OCI-LY7 (cell line): ENCODE results near the gene KSR1. TPM values are rescaled to one million over a fixed set of nuclear protein-coding genes. Genes with fewer than 3 reads are reported as not detected.

ENCODE experiments used
- BruUV-seq: library from RNA; stranded (reverse); fragments of 400-500 nt; replicated peaks from 2 replicates; lab custom pipeline; 2021; lab: Mats Ljungman, UMichigan
- CTCF ChIA-PET: fragments of 300-600 bp; sonication (Branson Sonifier 250); formaldehyde crosslinking; loops from one replicate; lab custom pipeline; 2022; ENCODE audit warnings: antibody characterized with exemption; ENCODE audit not compliant: unreplicated experiment; lab: Charles Lee
- POLR2A ChIA-PET: fragments of 300-600 bp; sonication (Branson Sonifier 250); formaldehyde crosslinking; loops from one replicate; lab custom pipeline; 2022; ENCODE audit warnings: antibody characterized with exemption; lab: Charles Lee
- DNase-seq: peaks from one replicate; pipeline ENCODE4 v3.0.0-alpha.2; 2015; ENCODE audit warnings: low spot score
- H2AFZ ChIP-seq: fragments of 200-600 bp; sonication (generic), shearing (Covaris generic); 2 replicates; pipeline ENCODE4 v1.6.1; 2014; ENCODE audit warnings: mild to moderate bottlenecking, antibody characterized with exemption, low read length, moderate library complexity
- H3K27ac ChIP-seq: fragments of 200-600 bp; sonication (generic); 2 replicates; pipeline ENCODE4 v1.5.1; 2014; ENCODE audit warnings: mixed run types, low read depth, mild to moderate bottlenecking, moderate library complexity, low read length, inconsistent platforms; ENCODE audit not compliant: poor library complexity, severe bottlenecking
- H3K36me3 ChIP-seq: fragments of 200-600 bp; sonication (generic); 2 replicates; pipeline ENCODE4 v1.6.1; 2014; ENCODE audit warnings: mild to moderate bottlenecking, antibody characterized with exemption, low read length, moderate library complexity, mixed read lengths; ENCODE audit not compliant: insufficient read depth
- H3K4me1 ChIP-seq: fragments of 200-600 bp; sonication (generic); 2 replicates; pipeline ENCODE4 v1.5.1; 2014; ENCODE audit warnings: mild to moderate bottlenecking, low read length; ENCODE audit not compliant: insufficient read depth, poor library complexity, severe bottlenecking
- H3K4me2 ChIP-seq: fragments of 200-600 bp; sonication (generic); 2 replicates; pipeline ENCODE4 v1.6.1; 2014; ENCODE audit warnings: mild to moderate bottlenecking, low read length
- H3K4me3 ChIP-seq: fragments of 200-600 bp; sonication (generic); 2 replicates; pipeline ENCODE4 v1.5.1; 2014; ENCODE audit warnings: mild to moderate bottlenecking, low read depth, low read length; ENCODE audit not compliant: poor library complexity, severe bottlenecking
- H3K79me2 ChIP-seq: fragments of 200-600 bp; sonication (generic); 2 replicates; pipeline ENCODE4 v1.6.1; 2016; ENCODE audit warnings: low read depth, mild to moderate bottlenecking, low read length, moderate library complexity, mixed read lengths; ENCODE audit not compliant: insufficient read depth
- H3K9me2 ChIP-seq: fragments of 200-600 bp; sonication (generic); 2 replicates; pipeline ENCODE4 v1.6.1; 2016; ENCODE audit warnings: mild to moderate bottlenecking, low read length, mixed read lengths; ENCODE audit not compliant: insufficient read depth
- H3K9me3 ChIP-seq: fragments of 200-600 bp; sonication (generic); 2 replicates; pipeline ENCODE4 v1.6.1; 2014; ENCODE audit warnings: mild to moderate bottlenecking, mixed run types, low read length, mixed read lengths
- H4K20me1 ChIP-seq: fragments of 200-600 bp; sonication (generic); 2 replicates; pipeline ENCODE4 v1.6.1; 2014; ENCODE audit warnings: mild to moderate bottlenecking, antibody characterized with exemption, low read length, moderate library complexity, mixed read lengths; ENCODE audit not compliant: insufficient read depth
- EZH2phosphoT487 ChIP-seq: fragments of 200-600 bp; sonication (generic); IDR thresholded peaks from 2 replicates; pipeline ENCODE4 v1.6.1; 2018; ENCODE audit warnings: low read depth, borderline replicate concordance, mild to moderate bottlenecking, mixed run types, antibody characterized with exemption, low read length, moderate library complexity, mixed read lengths
- intact Hi-C: fragments of 100-400 bp; cut with micrococcal nuclease; formaldehyde crosslinking; loops from one replicate; pipeline ENCODE4 v1.10.0; 2022; ENCODE audit not compliant: unreplicated experiment
- total RNA-seq, 2 experiments: library from RNA; depleted of rRNA in 1 of 2; stranded (reverse); fragments of >200 nt in 1 of 2; shearing (Covaris generic) in 1 of 2; gene quantifications; 2 replicates each; pipeline ENCODE4 v1.2.3, GENCODE V29; 2014 to 2022
- TF ChIP-seq, protein P1 (sequence below): fragments of 200-600 bp; sonication (generic); conservative IDR thresholded peaks from 2 replicates; pipeline ENCODE4 v1.5.1; 2014; ENCODE audit warnings: mild to moderate bottlenecking, antibody characterized with exemption, low read length, moderate library complexity, mixed read lengths

Gene KSR1
- total RNA-seq, 2 experiments from 2014 or later = 2.2 to 4.1 TPM

GRCh38 chr17:27422601-27423000 lies 33.6 kb upstream of the KSR1 start:
- no peaks in the 10 kb centered on the region for H3K36me3 ChIP-seq
- DNase-seq = no peak
- H3K4me3 ChIP-seq = no peak overlapping the region
- no peak overlapping the region for H2AFZ ChIP-seq
- no peaks in the 10 kb centered on the region for H3K9me2 ChIP-seq
- H3K4me2 ChIP-seq = no peak overlapping the region
- no peaks in the 10 kb centered on the region for H3K4me1 ChIP-seq
- POLR2A ChIA-PET = no interaction called here
- H4K20me1 ChIP-seq = no peaks in the 10 kb centered on the region
- no peak overlapping the region for H3K27ac ChIP-seq
- no peaks in the 10 kb centered on the region for H3K79me2 ChIP-seq
- CTCF ChIA-PET = no interaction called here
- no peaks in the 10 kb centered on the region for H3K9me3 ChIP-seq
- TF ChIP-seq EZH2phosphoT487 = no peak
- TF ChIP-seq, protein P1, sequence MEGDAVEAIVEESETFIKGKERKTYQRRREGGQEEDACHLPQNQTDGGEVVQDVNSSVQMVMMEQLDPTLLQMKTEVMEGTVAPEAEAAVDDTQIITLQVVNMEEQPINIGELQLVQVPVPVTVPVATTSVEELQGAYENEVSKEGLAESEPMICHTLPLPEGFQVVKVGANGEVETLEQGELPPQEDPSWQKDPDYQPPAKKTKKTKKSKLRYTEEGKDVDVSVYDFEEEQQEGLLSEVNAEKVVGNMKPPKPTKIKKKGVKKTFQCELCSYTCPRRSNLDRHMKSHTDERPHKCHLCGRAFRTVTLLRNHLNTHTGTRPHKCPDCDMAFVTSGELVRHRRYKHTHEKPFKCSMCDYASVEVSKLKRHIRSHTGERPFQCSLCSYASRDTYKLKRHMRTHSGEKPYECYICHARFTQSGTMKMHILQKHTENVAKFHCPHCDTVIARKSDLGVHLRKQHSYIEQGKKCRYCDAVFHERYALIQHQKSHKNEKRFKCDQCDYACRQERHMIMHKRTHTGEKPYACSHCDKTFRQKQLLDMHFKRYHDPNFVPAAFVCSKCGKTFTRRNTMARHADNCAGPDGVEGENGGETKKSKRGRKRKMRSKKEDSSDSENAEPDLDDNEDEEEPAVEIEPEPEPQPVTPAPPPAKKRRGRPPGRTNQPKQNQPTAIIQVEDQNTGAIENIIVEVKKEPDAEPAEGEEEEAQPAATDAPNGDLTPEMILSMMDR = no peak
- intact Hi-C loops = no loop called here
- no TSS peak for BruUV-seq

- TF ChIP-seq, protein P1 = no peak
- no peak for TF ChIP-seq EZH2phosphoT487
- H4K20me1 ChIP-seq = no peaks in the 10 kb centered on the region
- no peak overlapping the region for H2AFZ ChIP-seq
- H3K4me3 ChIP-seq = no peak overlapping the region
- H3K79me2 ChIP-seq = no peaks in the 10 kb centered on the region
- H3K36me3 ChIP-seq = no peaks in the 10 kb centered on the region
- ChIA-PET CTCF (no interaction called here), POLR2A (no interaction called here)
- H3K4me1 ChIP-seq = no peaks in the 10 kb centered on the region
- H3K27ac ChIP-seq = no peak overlapping the region
- no peaks in the 10 kb centered on the region for H3K9me3 ChIP-seq
- peak; percentile 2 for DNase-seq
- BruUV-seq = no TSS peak
- H3K9me2 ChIP-seq = no peaks in the 10 kb centered on the region
- 0 out of 2 replicates have a peak overlapping the region, but pooled peaks have one; percentile 29 for H3K4me2 ChIP-seq
- intact Hi-C loops = no loop called here
Measured at GRCh38 chr17:27423651-27424050, 32.6 kb upstream of the KSR1 start.

DNA sequence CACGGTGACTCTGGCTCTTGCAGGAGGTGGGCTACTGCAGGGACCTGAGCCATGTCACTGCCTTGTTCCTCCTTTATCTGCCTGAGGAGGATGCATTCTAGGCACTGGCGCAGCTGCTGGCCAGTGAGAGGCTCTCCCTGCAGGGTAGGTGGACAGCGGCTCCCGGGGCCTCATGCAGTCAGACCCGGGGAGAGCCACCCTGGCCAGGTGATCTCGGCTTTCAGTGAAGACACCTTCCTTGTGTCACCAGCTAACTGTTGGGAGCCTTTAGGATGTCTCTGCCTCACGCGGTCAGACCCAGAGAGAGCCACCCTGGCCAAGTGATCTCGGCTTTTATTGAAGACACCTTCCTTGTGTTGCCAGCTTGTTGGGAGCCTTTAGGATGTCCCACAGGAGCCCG lies 31.7 kb upstream of the KSR1 start:
- no peak overlapping the region for H3K27ac ChIP-seq
- ChIA-PET POLR2A (no interaction called here), CTCF (no interaction called here)
- H3K4me1 ChIP-seq = no peaks in the 10 kb centered on the region
- H3K79me2 ChIP-seq = no peaks in the 10 kb centered on the region
- no peaks in the 10 kb centered on the region for H4K20me1 ChIP-seq
- TF ChIP-seq, protein P1 = no peak
- H3K9me2 ChIP-seq = no peaks in the 10 kb centered on the region
- H3K9me3 ChIP-seq = no peaks in the 10 kb centered on the region
- BruUV-seq = no TSS peak
- H3K4me2 ChIP-seq = no peak overlapping the region
- H3K4me3 ChIP-seq = no peak overlapping the region
- no peak overlapping the region for H2AFZ ChIP-seq
- intact Hi-C loops = no loop called here
- DNase-seq = no peak
- H3K36me3 ChIP-seq = no peaks in the 10 kb centered on the region
